HL-60/S4 treated with phorbol 12-myristate 13-acetate at 8.2 ng/mL for 4 days and 3 days (cell line): ENCODE measurements around the gene LENG8.
"Not testable (repeated sequence)": the region's sequence is repeated elsewhere in the genome, so short reads cannot be mapped to it uniquely, and the experiment has no call there.

Experiments
- in situ Hi-C: fragments of 300-500 bp; cut with MboI; formaldehyde crosslinking; loops from 2 replicates; pipeline ENCODE4 v1.15.0; 2022; ENCODE audit warnings: low sequenced_read_pairs

Gene LENG8

GRCh38 chr19:54460230-54461005 lies 11.4 kb downstream of the LENG8 start:
- in situ Hi-C loops, result no loop called here

DNA sequence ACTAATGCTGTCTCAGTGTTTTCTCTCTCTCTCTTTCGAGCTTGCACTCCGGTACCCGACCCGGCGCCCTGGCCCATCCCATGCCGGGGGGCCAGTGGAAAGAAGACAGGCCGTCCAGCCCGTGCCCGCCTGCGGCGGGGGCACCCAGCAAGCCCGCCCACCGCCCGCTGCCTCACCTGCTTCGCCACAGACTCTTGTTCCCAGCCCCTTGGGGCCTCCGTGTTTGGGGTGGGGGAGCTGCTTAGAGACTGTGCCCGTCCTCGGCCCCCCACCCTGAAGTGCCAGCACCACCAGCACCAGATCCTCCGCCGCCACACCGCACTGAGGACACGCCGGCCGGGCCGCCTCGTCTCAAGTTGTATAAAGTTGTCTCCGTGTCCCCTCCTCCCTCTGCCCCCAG lies 12.2 kb downstream of the LENG8 start:
- in situ Hi-C loops, result no loop called here

- in situ Hi-C loops, result no loop called here
These were observed 12.6 kb downstream of the LENG8 start for GRCh38 chr19:54461613-54462012.

GRCh38 chr19:54462047-54462654 lies 13.2 kb downstream of the LENG8 start:
- in situ Hi-C loops, result no loop called here

- in situ Hi-C loops, result no loop called here
These were observed 13.9 kb downstream of the LENG8 start for GRCh38 chr19:54462655-54463530.

DNA sequence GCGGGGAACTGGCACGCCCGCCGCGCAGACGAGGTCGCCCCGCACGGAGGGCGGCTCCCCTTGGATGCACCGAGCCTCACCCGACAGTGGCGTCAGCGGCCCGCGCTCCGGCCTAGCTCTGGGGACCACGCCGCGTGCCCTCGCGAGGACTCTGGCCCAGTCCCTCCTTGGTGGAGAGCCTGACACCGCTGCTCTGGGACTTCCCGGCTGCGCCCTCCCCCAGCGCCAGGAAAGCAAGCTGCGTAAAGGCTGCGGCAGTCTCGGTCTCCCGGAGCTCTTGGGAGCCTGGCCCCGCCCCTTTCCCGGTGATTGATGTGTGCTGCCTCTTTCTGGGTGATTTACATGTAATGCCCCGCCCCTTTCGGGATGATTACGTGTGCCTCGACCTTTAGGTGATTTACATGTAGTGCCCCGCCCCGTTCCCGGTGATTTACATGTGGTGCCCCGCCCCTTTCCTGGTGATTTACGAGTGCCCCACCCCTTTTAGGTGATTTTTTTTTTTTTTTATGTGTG lies 14.6 kb downstream of the LENG8 start, which contains the start of gene LENG9:
Gene LENG9 (minus strand): TSS at position 248 of the 513 bp plus-strand sequence. CDS start 252 bp downstream, outside the sequence.
- in situ Hi-C loops, result no loop called here

GRCh38 chr19:54464044-54464629 lies 15.1 kb downstream of the LENG8 start:
- in situ Hi-C loops, result no loop called here

- in situ Hi-C loops, result no loop called here
These were observed 15.8 kb downstream of the LENG8 start for GRCh38 chr19:54464630-54465425.

GRCh38 chr19:54465426-54466109 lies 16.6 kb downstream of the LENG8 start:
- in situ Hi-C loops, result no loop called here

DNA sequence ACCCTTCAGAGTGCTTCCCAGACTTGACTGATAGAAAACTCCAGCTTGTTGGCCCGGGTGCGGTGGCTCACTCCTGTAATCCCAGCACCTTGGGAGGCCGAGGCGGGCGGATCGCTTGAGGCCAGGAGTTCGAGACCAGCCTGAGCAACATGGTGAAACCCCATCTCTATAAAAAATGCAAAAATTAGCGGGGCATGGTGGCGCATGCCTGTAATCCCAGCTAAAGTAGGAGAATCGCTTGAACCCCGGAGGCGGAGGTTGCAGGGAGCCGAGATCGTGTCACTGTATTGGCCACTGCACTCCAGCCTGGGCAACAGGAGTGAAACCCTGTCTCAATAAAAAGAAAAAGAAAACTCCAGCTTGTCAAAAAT lies 17.1 kb downstream of the LENG8 start:
- in situ Hi-C loops, result not testable (repeated sequence)

- in situ Hi-C loops, result no loop called here
These were observed 20.5 kb downstream of the LENG8 start for GRCh38 chr19:54469496-54469934.

- in situ Hi-C loops, result no loop called here
These were observed 21.4 kb downstream of the LENG8 start for GRCh38 chr19:54470276-54470887.

DNA sequence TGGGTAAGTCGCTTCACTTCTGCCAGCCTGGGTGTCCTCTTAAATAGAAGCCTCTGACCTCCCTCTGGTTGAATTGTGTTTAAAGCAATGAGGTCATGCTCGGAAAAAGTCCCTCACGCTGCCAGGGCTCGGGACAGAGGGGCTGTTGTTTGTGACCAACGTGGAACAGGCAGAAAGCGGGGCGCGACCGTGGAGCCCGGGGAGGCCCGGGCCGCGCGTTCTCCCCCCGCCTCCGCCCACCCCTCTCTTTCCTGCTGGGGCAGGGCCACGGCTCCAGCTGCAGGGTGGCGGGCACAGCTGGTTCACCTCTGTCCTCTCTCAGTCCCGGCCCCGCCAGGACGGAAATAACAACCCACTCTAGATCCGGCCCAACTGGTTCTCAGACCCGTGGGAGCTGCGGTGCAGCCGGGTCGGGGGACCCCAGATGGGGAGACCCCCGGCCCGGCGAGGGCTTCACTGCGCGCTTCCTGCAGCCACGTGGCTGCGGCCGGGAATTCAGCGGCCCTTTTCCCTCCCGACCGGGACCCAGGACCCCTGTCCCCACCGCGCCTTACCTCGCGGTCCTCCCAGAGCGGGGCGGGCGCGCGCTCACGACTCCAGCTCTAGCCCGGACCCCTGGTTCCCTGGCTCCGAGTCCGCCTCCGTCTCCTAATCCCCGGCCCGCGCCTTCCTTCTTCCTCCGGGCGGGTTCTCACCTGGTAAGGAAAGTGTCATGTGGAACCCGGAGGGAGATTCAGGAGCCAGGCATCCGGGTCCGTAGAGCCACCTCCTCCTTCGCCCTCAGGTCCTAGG lies 22.2 kb downstream of the LENG8 start:
- in situ Hi-C loops, result no loop called here

DNA sequence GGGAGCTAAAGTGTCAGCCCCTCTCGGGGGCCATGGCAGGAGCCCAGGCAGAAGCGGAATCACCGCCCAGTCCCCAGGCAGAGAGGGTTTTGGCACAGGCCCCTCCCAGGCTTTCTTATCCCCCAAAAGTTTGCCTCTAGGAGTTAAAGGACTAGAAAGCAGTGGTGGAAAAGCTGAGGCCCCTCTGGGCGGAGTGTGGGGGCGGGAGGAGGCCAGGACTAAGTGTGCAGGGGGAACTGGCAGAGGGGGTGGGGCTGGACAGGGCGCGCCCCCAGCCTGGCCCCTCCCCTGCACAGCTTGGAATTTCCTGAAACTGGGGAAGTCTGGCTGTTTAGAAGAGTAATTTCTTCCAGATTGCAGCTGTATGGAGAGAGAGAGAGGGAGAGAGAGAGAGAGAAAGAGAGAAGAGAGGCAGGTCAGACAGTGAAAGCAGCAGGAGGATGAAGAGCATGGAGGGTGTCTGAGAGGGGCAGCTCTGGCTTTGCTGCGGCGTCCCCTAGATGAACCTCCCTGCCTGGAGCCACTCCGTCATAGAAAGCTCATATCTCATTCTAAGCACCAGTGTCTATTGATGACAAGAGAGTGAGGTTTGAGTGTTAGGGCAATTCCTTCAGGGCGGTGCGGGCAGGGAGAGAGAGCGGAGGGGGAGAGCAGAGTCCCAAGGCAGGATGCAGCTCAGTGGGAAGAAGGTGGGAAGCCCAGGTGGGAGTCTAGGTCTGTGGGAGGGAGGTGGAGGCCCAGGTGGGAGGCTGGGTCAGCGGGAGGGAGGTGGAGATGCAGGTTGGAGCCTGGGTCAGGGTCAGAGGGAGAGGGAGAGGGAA lies 24.3 kb downstream of the LENG8 start, which contains the start of gene CDC42EP5:
Gene CDC42EP5 (minus strand): TSS at position 226 of the 821 bp plus-strand sequence. CDS start 7,749 bp downstream, outside the sequence.
- in situ Hi-C loops, result no loop called here

DNA sequence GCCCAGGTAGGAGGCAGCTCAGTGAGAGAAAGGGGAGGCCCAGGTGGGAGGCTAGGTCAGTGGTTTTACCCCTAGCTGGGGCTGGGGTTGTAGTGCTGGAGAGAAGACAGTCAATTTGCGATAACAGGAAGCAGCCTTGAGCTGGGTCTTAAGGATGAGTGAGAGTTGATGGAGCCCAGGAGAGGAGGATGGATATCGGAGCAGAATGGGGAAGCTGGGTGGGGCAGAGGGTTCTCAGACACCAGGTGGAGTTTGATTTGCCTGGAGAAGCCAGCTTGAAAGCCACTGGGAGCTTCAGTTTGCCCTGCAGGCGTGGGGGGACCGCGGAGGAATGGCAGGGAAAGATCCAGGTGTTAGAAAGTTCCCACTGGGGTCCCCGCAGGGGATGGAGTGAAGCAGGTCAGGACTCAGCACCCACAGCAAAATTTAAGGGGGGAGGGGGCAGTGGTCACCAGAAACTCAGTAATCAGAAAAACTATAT lies 24.9 kb downstream of the LENG8 start:
- in situ Hi-C loops, result no loop called here

- in situ Hi-C loops, result loop anchor here (25.0 kb wide), 2 partner anchors 187 to 437 kb away; partner anchors contain the start of genes LILRB4 and NCR1
These were observed 26.7 kb downstream of the LENG8 start for GRCh38 chr19:54475706-54476105.

GRCh38 chr19:54477650-54478049 lies 28.7 kb downstream of the LENG8 start:
- in situ Hi-C loops, result loop anchor here (25.0 kb wide), 2 partner anchors 185 to 435 kb away; partner anchors contain the start of genes LILRB4 and NCR1
